Prostate gland (tissue), 2 donors: ENCODE results near the gene DCK. TPM values are rescaled to one million over a fixed set of nuclear protein-coding genes. Genes with fewer than 3 reads are reported as not detected.

Experiments used
- DNase-seq: peaks from one replicate; pipeline ENCODE4 v3.0.0-alpha.2; 2019; ENCODE audit warnings: low spot score
- H3K27ac ChIP-seq, 2 donors: fragments of 200-600 bp; sonication (generic); 2 replicates each; pipeline ENCODE4 v1.5.1; 2017 to 2019
- H3K27me3 ChIP-seq: fragments of 200-600 bp; sonication (generic); replicated peaks from 2 replicates; pipeline ENCODE4 v1.5.1; 2019; ENCODE audit not compliant: insufficient read depth
- H3K36me3 ChIP-seq, 2 donors: fragments of 200-600 bp; sonication (generic); 1 replicate in 1 of 2; 2 replicates in 1 of 2; pipeline versions ENCODE4 v1.5.1 to v1.8.1; 2017 to 2019
- H3K4me1 ChIP-seq: fragments of 200-600 bp; sonication (generic); replicated peaks from 2 replicates; pipeline ENCODE4 v1.5.1; 2019
- H3K4me3 ChIP-seq, 2 donors: fragments of 200-600 bp; sonication (generic); 2 replicates each; pipeline ENCODE4 v1.5.1; 2017 to 2019
- H3K9me3 ChIP-seq: fragments of 200-600 bp; sonication (generic); 2 replicates; pipeline ENCODE4 v1.5.1; 2017
- POLR2A ChIP-seq: fragments of 450-650 bp; IDR thresholded peaks from one replicate; pipeline ENCODE4 v1.6.1; 2016; ENCODE audit warnings: antibody characterized with exemption, mild to moderate bottlenecking
- POLR2AphosphoS5 ChIP-seq: sonication (generic); formaldehyde crosslinking; IDR thresholded peaks from one replicate; pipeline ENCODE4 v1.6.1; 2017; ENCODE audit warnings: antibody characterized with exemption
- WGBS: methylation state at CpG from one replicate; pipeline ENCODE4 v1.1.5; 2018; 5-methylcytosine and 5-hydroxymethylcytosine counted together
- intact Hi-C: fragments of 100-400 bp; cut with DNase I; formaldehyde crosslinking; loops from one replicate; pipeline ENCODE4 v1.14.2; 2022
- total RNA-seq, 2 donors: library from RNA; depleted of rRNA; stranded (reverse); fragments of >200 nt; gene quantifications; one replicate each; pipeline ENCODE4 v1.1.0, GENCODE V29; 2016
- TF ChIP-seq, protein P1 (sequence below), 4 experiments: fragments of 200-600 bp in 2 of 4; fragments of 450-650 bp in 2 of 4; sonication (generic) in 2 of 4; IDR thresholded peaks; 1 replicate in 3 of 4; 2 replicates in 1 of 4; pipeline ENCODE4 v1.5.1; 2016 to 2019; ENCODE audit warnings: antibody characterized with exemption in 4 of 4, mild to moderate bottlenecking in 2 of 4, moderate library complexity in 2 of 4

DCK gene
- total RNA-seq, 2 donors from 2014 or later, result 14.0 to 17.0 TPM

DNA sequence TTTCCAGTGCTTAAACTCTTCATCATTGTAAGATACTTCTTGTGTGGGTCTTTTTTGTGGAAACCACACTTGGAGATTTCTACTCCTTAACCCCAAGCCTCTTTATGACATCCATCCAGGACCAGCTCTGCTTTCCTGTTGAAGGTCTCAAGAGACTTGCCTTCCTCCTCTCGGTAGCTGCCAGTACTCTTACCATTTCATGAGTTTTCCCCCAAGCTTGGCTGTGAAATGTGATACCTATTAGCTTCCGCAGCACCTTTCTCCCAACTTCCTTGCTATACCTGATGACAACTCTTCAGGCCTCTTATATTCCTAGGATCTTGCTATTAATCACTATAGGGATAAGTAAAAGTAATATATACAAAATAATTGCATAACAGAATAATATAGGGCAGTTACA lies 1.9 kb upstream of the DCK start:
- H3K9me3 ChIP-seq, result no peaks in the 10 kb centered on the region
- H3K4me3 ChIP-seq, result no peak overlapping the region
- WGBS, result 76% methylated on average over 2 of the region's 2 CpGs
- DNase-seq, result no peak
- intact Hi-C loops, result loop anchor here (10.0 kb wide), 1 partner anchor 87 kb away; the partner anchor contains the start of gene MOB1B
- H3K4me1 ChIP-seq, result no peaks in the 10 kb centered on the region
- H3K27me3 ChIP-seq, result no peaks in the 10 kb centered on the region
- H3K36me3 ChIP-seq, result no peaks in the 10 kb centered on the region
- TF ChIP-seq, protein P1, sequence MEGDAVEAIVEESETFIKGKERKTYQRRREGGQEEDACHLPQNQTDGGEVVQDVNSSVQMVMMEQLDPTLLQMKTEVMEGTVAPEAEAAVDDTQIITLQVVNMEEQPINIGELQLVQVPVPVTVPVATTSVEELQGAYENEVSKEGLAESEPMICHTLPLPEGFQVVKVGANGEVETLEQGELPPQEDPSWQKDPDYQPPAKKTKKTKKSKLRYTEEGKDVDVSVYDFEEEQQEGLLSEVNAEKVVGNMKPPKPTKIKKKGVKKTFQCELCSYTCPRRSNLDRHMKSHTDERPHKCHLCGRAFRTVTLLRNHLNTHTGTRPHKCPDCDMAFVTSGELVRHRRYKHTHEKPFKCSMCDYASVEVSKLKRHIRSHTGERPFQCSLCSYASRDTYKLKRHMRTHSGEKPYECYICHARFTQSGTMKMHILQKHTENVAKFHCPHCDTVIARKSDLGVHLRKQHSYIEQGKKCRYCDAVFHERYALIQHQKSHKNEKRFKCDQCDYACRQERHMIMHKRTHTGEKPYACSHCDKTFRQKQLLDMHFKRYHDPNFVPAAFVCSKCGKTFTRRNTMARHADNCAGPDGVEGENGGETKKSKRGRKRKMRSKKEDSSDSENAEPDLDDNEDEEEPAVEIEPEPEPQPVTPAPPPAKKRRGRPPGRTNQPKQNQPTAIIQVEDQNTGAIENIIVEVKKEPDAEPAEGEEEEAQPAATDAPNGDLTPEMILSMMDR (IDR thresholded peaks at IDR 0.05), result no peak
- TF ChIP-seq POLR2A, result no peak
- no peak overlapping the region for H3K27ac ChIP-seq

GRCh38 chr4:70992391-70992881 lies 1.0 kb upstream of the DCK start:
- TF ChIP-seq POLR2A (no peak), POLR2AphosphoS5 (no peak)
- TF ChIP-seq, protein P1 (IDR thresholded peaks at IDR 0.05), result no peak
- intact Hi-C loops, result loop anchor here (2.0 to 10.0 kb wide), 2 partner anchors 88 to 154 kb away; partner anchors contain the start of genes GRSF1 and MOB1B
- DNase-seq, result no peak

DNA sequence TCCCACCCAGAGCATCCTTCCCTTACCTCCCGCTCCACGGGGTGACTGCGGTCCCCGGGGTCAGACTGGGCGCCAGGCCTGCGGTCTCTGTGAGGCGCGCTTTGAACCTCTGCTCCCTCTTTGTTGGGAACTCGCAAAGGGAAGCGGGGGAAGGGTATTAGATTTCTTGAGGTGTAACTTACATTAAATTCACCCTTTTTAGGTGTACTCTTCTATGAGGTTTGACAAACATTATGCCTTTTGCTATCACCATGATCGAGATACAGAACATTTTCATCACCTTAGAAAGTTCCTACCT lies 569 bp downstream of the DCK start:
- H3K9me3 ChIP-seq, result no peaks in the 10 kb centered on the region
- no peak for DNase-seq
- WGBS, result 3% methylated on average over 10 of the region's 11 CpGs
- intact Hi-C loops, result loop anchor here (10.0 kb wide), 1 partner anchor 89 kb away; the partner anchor contains the start of gene MOB1B
- peak overlapping the region; percentile 84 to 89 for H3K27ac ChIP-seq
- no peaks in the 10 kb centered on the region for H3K27me3 ChIP-seq
- H3K36me3 ChIP-seq, result no peaks in the 10 kb centered on the region
- peak overlapping the region; percentile 68 to 73 for H3K4me3 ChIP-seq
- H3K4me1 ChIP-seq, result no peaks in the 10 kb centered on the region
- no peak for TF ChIP-seq POLR2AphosphoS5
- no peak for TF ChIP-seq POLR2A
- TF ChIP-seq, protein P1 (IDR thresholded peaks at IDR 0.05), result no peak

More at GRCh38 chr4:70992391-70992881, 1.0 kb upstream of the DCK start:
- WGBS, result 72% methylated on average over 5 of the region's 5 CpGs
- Histone ChIP-seq H3K4me1 (no peaks in the 10 kb centered on the region), H3K9me3 (no peaks in the 10 kb centered on the region), H3K27ac (peak overlapping the region; percentile 84 to 89), H3K36me3 (no peaks in the 10 kb centered on the region), H3K27me3 (no peaks in the 10 kb centered on the region), H3K4me3 (peak overlapping the region in 1 of 2 donors; percentile 73)

DNA sequence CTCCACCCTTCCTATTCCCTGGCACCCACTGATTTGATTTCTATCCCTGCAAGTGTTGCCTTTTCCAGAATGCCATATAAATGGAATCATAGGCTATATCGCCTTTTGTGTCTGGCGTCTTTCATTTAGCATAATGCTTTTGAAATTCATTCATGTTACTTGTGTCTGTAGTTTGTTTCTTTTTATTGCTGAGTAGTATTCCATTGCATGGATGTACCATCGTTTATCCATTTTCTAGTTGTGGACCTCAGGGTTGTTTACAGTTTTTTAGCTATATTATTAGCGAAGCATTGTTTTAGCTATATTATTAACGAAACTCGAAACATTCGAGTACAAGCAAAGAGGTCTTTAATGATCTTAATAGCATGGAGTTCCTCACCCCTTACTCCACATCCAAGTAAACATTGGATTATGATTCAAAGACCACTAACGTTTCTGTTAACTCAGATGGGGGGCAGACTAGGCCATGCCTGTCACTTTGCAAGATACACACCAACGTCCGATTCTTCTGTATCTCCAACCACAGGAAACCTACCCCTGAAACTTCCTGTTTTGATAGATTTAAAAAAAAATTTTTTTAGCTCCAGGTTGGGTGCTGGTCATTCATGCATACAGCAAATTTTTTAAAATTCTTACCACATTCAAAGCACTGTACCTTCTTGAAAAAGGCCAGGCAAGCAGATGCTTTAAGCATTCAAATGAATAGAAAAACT lies 1.1 kb downstream of the DCK start:
- no peaks in the 10 kb centered on the region for H3K9me3 ChIP-seq
- H3K4me1 ChIP-seq, result no peaks in the 10 kb centered on the region
- peak overlapping the region; percentile 68 to 73 for H3K4me3 ChIP-seq
- H3K36me3 ChIP-seq, result no peaks in the 10 kb centered on the region
- no peaks in the 10 kb centered on the region for H3K27me3 ChIP-seq
- TF ChIP-seq, protein P1 (IDR thresholded peaks at IDR 0.05), result no peak
- TF ChIP-seq POLR2AphosphoS5 (no peak), POLR2A (no peak)
- WGBS, result 76% methylated on average over 10 of the region's 10 CpGs
- DNase-seq, result no peak
- intact Hi-C loops, result loop anchor here (10.0 kb wide), 1 partner anchor 90 kb away; the partner anchor contains the start of gene MOB1B
- H3K27ac ChIP-seq, result peak overlapping the region in 1 of 2 donors; percentile 89

DNA sequence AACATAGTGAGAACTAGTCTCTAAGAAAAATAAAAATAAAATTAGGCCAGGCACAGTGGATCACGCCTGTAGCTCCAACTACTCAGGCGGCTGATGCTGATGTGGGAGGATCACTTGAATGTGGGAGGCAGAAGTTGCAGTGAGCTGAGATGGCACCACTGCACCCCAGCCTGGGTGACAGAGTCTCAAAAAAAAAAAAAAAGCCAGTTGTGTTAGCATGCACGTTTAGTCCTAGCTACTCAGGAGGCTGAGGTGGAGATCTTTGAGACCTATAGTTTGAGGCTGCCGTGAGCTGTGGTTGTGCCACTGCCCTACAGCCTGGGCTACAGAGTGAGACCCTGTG lies 2.5 kb downstream of the DCK start:
- Histone ChIP-seq H3K36me3 (no peaks in the 10 kb centered on the region), H3K4me3 (no peak overlapping the region), H3K27me3 (no peaks in the 10 kb centered on the region), H3K9me3 (no peaks in the 10 kb centered on the region), H3K4me1 (no peaks in the 10 kb centered on the region), H3K27ac (no peak overlapping the region)
- DNase-seq, result no peak
- TF ChIP-seq, protein P1 (IDR thresholded peaks at IDR 0.05), result no peak
- TF ChIP-seq POLR2A (no peak), POLR2AphosphoS5 (no peak)
- WGBS, result 58% methylated on average over 4 of the region's 4 CpGs
- intact Hi-C loops, result loop anchor here (10.0 kb wide), 1 partner anchor 91 kb away; the partner anchor contains the start of gene MOB1B
